H1 (cell line): ENCODE data around the gene XKR8. TPM values are rescaled to one million over a fixed set of nuclear protein-coding genes. Genes with fewer than 3 reads are reported as not detected.

Experiments
- CTCF ChIA-PET: fragments of 300-600 bp; sonication (Branson Sonifier 250); formaldehyde crosslinking; loops from one replicate; lab custom pipeline; 2021; ENCODE audit not compliant: partially characterized antibody; lab: Charles Lee
- POLR2A ChIA-PET: fragments of 300-600 bp; sonication (Branson Sonifier 250); formaldehyde crosslinking; loops from one replicate; lab custom pipeline; 2021; ENCODE audit warnings: inconsistent platforms; ENCODE audit not compliant: partially characterized antibody; lab: Charles Lee
- DNase-seq, 2 experiments: peaks; one replicate each; pipeline versions ENCODE4 v3.0.0 to v3.0.0-alpha.2; 2010 to 2022; ENCODE audit warnings: low spot score in 2 of 2, low read depth in 1 of 2, mixed read lengths in 1 of 2
- FAIRE-seq: peaks from 2 replicates; lab custom pipeline; 2011; peaks lifted over from hg19 to GRCh38; lab: Jason Lieb, UNC
- H2AFZ ChIP-seq: 2 replicates; pipeline ENCODE4 v1.8.1; 2012; ENCODE audit warnings: low read length, inconsistent platforms
- H2AK5ac ChIP-seq: 2 replicates; pipeline ENCODE4 v1.6.1; 2013; ENCODE audit warnings: low read depth, low read length
- H2BK120ac ChIP-seq: replicated peaks from 2 replicates; pipeline ENCODE3; 2013; ENCODE audit warnings: low read depth, low read length, inconsistent platforms
- H2BK12ac ChIP-seq: 2 replicates; pipeline ENCODE4 v1.6.1; 2013; ENCODE audit warnings: low read depth, low read length
- H2BK15ac ChIP-seq: 2 replicates; pipeline ENCODE4 v1.6.1; 2013; ENCODE audit warnings: low read length
- H2BK20ac ChIP-seq: 2 replicates; pipeline ENCODE4 v1.6.1; 2013; ENCODE audit warnings: low read length
- H2BK5ac ChIP-seq: 2 replicates; pipeline ENCODE4 v1.6.1; 2013; ENCODE audit warnings: low read depth, low read length
- H3K14ac ChIP-seq: 2 replicates; pipeline ENCODE4 v1.6.1; 2013; ENCODE audit warnings: inconsistent platforms; ENCODE audit not compliant: insufficient read length
- H3K18ac ChIP-seq: 2 replicates; pipeline ENCODE4 v1.6.1; 2013; ENCODE audit warnings: low read length; ENCODE audit errors: extremely low read depth
- H3K23ac ChIP-seq: 2 replicates; pipeline ENCODE4 v1.6.1; 2013; ENCODE audit warnings: inconsistent platforms; ENCODE audit not compliant: insufficient read length
- H3K23me2 ChIP-seq: 2 replicates; pipeline ENCODE4 v1.6.1; 2013; ENCODE audit warnings: low read depth, low read length
- H3K27ac ChIP-seq: 2 replicates; pipeline ENCODE4 v1.6.1; 2011; ENCODE audit warnings: low read depth, low read length, inconsistent platforms
- H3K27me3 ChIP-seq, 4 experiments: replicated peaks in 1 of 4; 1 replicate in 1 of 4; 2 replicates in 3 of 4; pipeline versions ENCODE4 v1.6.1 to v1.8.1; 2011 to 2013; ENCODE audit warnings: low read length in 3 of 4, mild to moderate bottlenecking in 3 of 4, inconsistent platforms in 2 of 4, mixed read lengths in 2 of 4, moderate library complexity in 1 of 4; ENCODE audit not compliant: control insufficient read depth in 3 of 4, insufficient read depth in 3 of 4; ENCODE audit errors: extremely low read depth in 1 of 4
- H3K36me3 ChIP-seq, 4 experiments: 2 replicates each; pipeline versions ENCODE4 v1.6.1 to v1.8.1; 2011 to 2013; ENCODE audit warnings: mild to moderate bottlenecking in 4 of 4, low read length in 3 of 4, moderate library complexity in 2 of 4, control low read depth in 1 of 4, inconsistent platforms in 1 of 4; ENCODE audit not compliant: insufficient read depth in 4 of 4, control insufficient read depth in 2 of 4
- H3K4ac ChIP-seq: replicated peaks from 2 replicates; pipeline ENCODE3; 2013; ENCODE audit warnings: low read length, low read depth, mixed read lengths, inconsistent platforms; ENCODE audit not compliant: insufficient read length
- H3K4me1 ChIP-seq, 4 experiments: replicated peaks in 1 of 4; 1 replicate in 1 of 4; 2 replicates in 3 of 4; pipeline versions ENCODE4 v1.6.1 to v1.8.1; 2011 to 2013; ENCODE audit warnings: low read length in 3 of 4, inconsistent platforms in 2 of 4, mixed read lengths in 1 of 4; ENCODE audit not compliant: insufficient read depth in 4 of 4, control insufficient read depth in 3 of 4
- H3K4me2 ChIP-seq, 2 experiments: 2 replicates each; pipeline versions ENCODE4 v1.6.1 to v1.8.1; 2011 to 2013; ENCODE audit warnings: low read depth in 2 of 2, low read length in 2 of 2, control low read depth in 1 of 2, inconsistent platforms in 1 of 2, mild to moderate bottlenecking in 1 of 2; ENCODE audit not compliant: insufficient read depth in 1 of 2
- H3K4me3 ChIP-seq, 4 experiments: fragments of 200-600, 300-600 bp in 1 of 4; sonication (generic), shearing (Covaris generic), sonication (Bioruptor Twin) in 1 of 4; 2 replicates each; pipeline versions ENCODE4 v1.5.1 to v1.8.1; 2011 to 2016; ENCODE audit warnings: low read length in 4 of 4, low read depth in 3 of 4, control low read depth in 2 of 4, inconsistent platforms in 2 of 4, mild to moderate bottlenecking in 2 of 4, mixed read lengths in 1 of 4, moderate library complexity in 1 of 4; ENCODE audit not compliant: insufficient read depth in 2 of 4; ENCODE audit errors: extremely low read depth in 1 of 4
- H3K56ac ChIP-seq: replicated peaks from 2 replicates; pipeline ENCODE3; 2013; ENCODE audit warnings: low read depth, mild to moderate bottlenecking, mixed read lengths, low read length, inconsistent platforms; ENCODE audit not compliant: insufficient read length
- H3K79me1 ChIP-seq: 2 replicates; pipeline ENCODE4 v1.6.1; 2013; ENCODE audit warnings: low read depth, low read length, control low read depth
- H3K79me2 ChIP-seq, 2 experiments: 2 replicates each; pipeline versions ENCODE4 v1.6.1 to v1.8.1; 2012 to 2013; ENCODE audit warnings: low read length in 2 of 2, mild to moderate bottlenecking in 2 of 2, inconsistent platforms in 1 of 2; ENCODE audit not compliant: insufficient read depth in 2 of 2, control insufficient read depth in 1 of 2
- H3K9ac ChIP-seq, 4 experiments: replicated peaks in 1 of 4; 1 replicate in 1 of 4; 2 replicates in 3 of 4; pipeline versions ENCODE4 v1.6.1 to v1.8.1; 2011 to 2013; ENCODE audit warnings: low read depth in 3 of 4, low read length in 3 of 4, control low read depth in 2 of 4, mild to moderate bottlenecking in 2 of 4, moderate library complexity in 2 of 4, inconsistent platforms in 1 of 4; ENCODE audit errors: extremely low read depth in 1 of 4
- H3K9me3 ChIP-seq, 2 experiments: 2 replicates each; pipeline versions ENCODE4 v1.6.1 to v1.8.1; 2012 to 2013; ENCODE audit warnings: mild to moderate bottlenecking in 2 of 2, moderate library complexity in 2 of 2, control low read depth in 1 of 2, inconsistent platforms in 1 of 2, low read depth in 1 of 2, low read length in 1 of 2, mixed read lengths in 1 of 2; ENCODE audit not compliant: insufficient read depth in 2 of 2
- H4K20me1 ChIP-seq, 2 experiments: replicated peaks in 1 of 2; 2 replicates each; pipeline versions ENCODE3 to v1.8.1; 2011 to 2013; ENCODE audit warnings: inconsistent platforms in 2 of 2, low read length in 2 of 2, mild to moderate bottlenecking in 1 of 2; ENCODE audit not compliant: insufficient read depth in 2 of 2, control insufficient read depth in 1 of 2
- H4K5ac ChIP-seq: 2 replicates; pipeline ENCODE4 v1.6.1; 2013; ENCODE audit warnings: low read length, low read depth, mixed read lengths, inconsistent platforms; ENCODE audit not compliant: insufficient read length
- H4K8ac ChIP-seq: 2 replicates; pipeline ENCODE4 v1.8.0; 2013; ENCODE audit warnings: mild to moderate bottlenecking, moderate library complexity, low read length, inconsistent platforms; ENCODE audit not compliant: insufficient read depth; ENCODE audit errors: extremely low read depth
- H4K91ac ChIP-seq: replicated peaks from 2 replicates; pipeline ENCODE3; 2013; ENCODE audit warnings: low read length, mixed read lengths, inconsistent platforms; ENCODE audit not compliant: insufficient read length
- CREB1 ChIP-seq: IDR thresholded peaks from 2 replicates; pipeline ENCODE4 v1.6.1; 2012; ENCODE audit warnings: inconsistent platforms
- GABPA ChIP-seq: IDR thresholded peaks from 2 replicates; pipeline ENCODE4 v1.6.1; 2011; ENCODE audit warnings: mild to moderate bottlenecking, low read length, moderate library complexity, borderline replicate concordance; ENCODE audit not compliant: insufficient read depth
- JUN ChIP-seq: IDR thresholded peaks from 2 replicates; pipeline ENCODE4 v1.6.1; 2011; ENCODE audit warnings: low read depth, mild to moderate bottlenecking, improper control_type of control experiment, low read length
- MAFK ChIP-seq: IDR thresholded peaks from 2 replicates; pipeline ENCODE4 v1.6.1; 2012; ENCODE audit warnings: low read depth, mild to moderate bottlenecking, improper control_type of control experiment, low read length
- NANOG ChIP-seq: IDR thresholded peaks from 2 replicates; pipeline ENCODE4 v1.6.1; 2011; ENCODE audit warnings: low read length, low read depth, mild to moderate bottlenecking, inconsistent platforms; ENCODE audit not compliant: insufficient read depth, poor library complexity, severe bottlenecking
- RNF2 ChIP-seq: fragments of 200-900, 300-1000 bp; sonication (generic); IDR thresholded peaks from 2 replicates; pipeline ENCODE4 v1.7.1; 2016; ENCODE audit warnings: borderline replicate concordance, low read depth, mild to moderate bottlenecking, antibody characterized with exemption, low read length; ENCODE audit not compliant: poor library complexity, severe bottlenecking; ENCODE audit errors: missing control alignments
- TAF1 ChIP-seq: IDR thresholded peaks from 2 replicates; pipeline ENCODE4 v1.6.1; 2011; ENCODE audit warnings: mild to moderate bottlenecking, low read depth, low read length
- WGBS, 2 experiments: shearing (Covaris generic) in 1 of 2; methylation state at CpG; one replicate each; pipeline versions ENCODE4 v1.1.6 to v1.1.7; 2013 to 2015; ENCODE audit warnings: low lambda C conversion rate in 2 of 2, mixed read lengths in 2 of 2, inconsistent platforms in 1 of 2, low coverage in 1 of 2, missing lambda C conversion rate in 1 of 2; ENCODE audit not compliant: insufficient replicate concordance in 2 of 2, insufficient coverage in 1 of 2, insufficient read length in 1 of 2; ENCODE audit errors: extremely low coverage in 1 of 2, missing lambda C conversion rate in 1 of 2; 5-methylcytosine and 5-hydroxymethylcytosine counted together
- polyA plus RNA-seq, 7 experiments: library from polyadenylated mRNA; depleted of rRNA in 3 of 7; stranded (reverse) in 5 of 7; unstranded in 2 of 7; fragments of >200 nt in 5 of 7; fragments of 200-250 nt in 2 of 7; gene quantifications; 1 replicate in 5 of 7; 2 replicates in 1 of 7; 4 replicates in 1 of 7; pipeline versions ENCODE4 v1.2.1 to v1.2.3, GENCODE V29; 2011 to 2013; ENCODE audit warnings: missing spikeins in 2 of 7, mixed read lengths in 2 of 7
- total RNA-seq: library from RNA; stranded (reverse); fragmentation: NEBNext Ultra II Directional; extraction: Animal tissue kit (Norgen Biotek cat#: 25700); gene quantifications from 2 replicates; pipeline ENCODE4 v1.2.1, GENCODE V29; 2021

XKR8 gene
- total and polyA plus RNA-seq, 2 of the 8 experiments (the other 6 are each of a cell fraction or from before 2014, with no cell fraction given), result 14.2 to 16.3 TPM

DNA sequence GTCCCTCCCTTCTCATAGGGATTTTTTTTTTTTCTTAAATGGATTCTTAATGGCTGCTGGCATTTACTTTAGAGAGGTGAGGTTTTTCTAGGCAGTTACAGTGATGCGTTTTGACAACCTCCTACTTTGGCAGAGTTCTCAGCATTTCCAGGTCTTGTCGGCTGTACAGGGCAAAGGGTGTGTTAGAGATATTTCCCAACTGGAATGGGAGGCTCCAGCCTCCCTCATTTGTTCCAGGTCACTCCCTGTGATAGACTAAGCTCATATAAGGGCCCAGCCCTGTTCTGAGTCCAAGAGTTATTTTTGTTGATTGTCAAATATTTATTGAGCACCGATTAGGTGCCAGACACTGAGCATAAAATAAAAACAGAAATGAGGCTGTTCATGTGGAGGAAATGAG lies 7.6 kb upstream of the XKR8 start:
- ChIA-PET CTCF (interaction anchor here (0.6 to 3.3 kb wide), 2 partner anchors 12 to 309 kb away, joined by 3 to 18 read pairs; no protein-coding TSS in a partner anchor), POLR2A (interaction anchor here (1.6 to 2.2 kb wide), 2 partner anchors 15 kb away, joined by 5 to 6 read pairs; no protein-coding TSS in a partner anchor)
- H4K20me1 ChIP-seq, result peaks cover 0 to 2% of the 10 kb centered on the region in 2 experiments
- no peak overlapping the region for H3K23ac ChIP-seq
- no peak overlapping the region for H2BK120ac ChIP-seq
- H2BK20ac ChIP-seq, result no peak overlapping the region
- H3K79me2 ChIP-seq, result no peaks in the 10 kb centered on the region
- H4K8ac ChIP-seq, result no peak overlapping the region
- no peak overlapping the region for H2AK5ac ChIP-seq
- no peak overlapping the region for H3K14ac ChIP-seq
- WGBS, 2 experiments, result 89% methylated on average over 3 of the region's 3 CpGs; no CpG with 5 or more reads in 1 of the 2 experiments
- H3K18ac ChIP-seq, result no peak overlapping the region
- TF ChIP-seq MAFK, result no peak
- no peak for TF ChIP-seq JUN
- no peak for TF ChIP-seq CREB1
- no peak for TF ChIP-seq GABPA
- no peak for TF ChIP-seq RNF2
- no peak for TF ChIP-seq NANOG
- no peak for TF ChIP-seq TAF1
- DNase-seq, result no peak
- FAIRE-seq, result no peak
- no peak overlapping the region for H3K9ac ChIP-seq
- H3K36me3 ChIP-seq, result peaks cover 25 to 71% (median 45%) of the 10 kb centered on the region in 4 experiments
- no peak overlapping the region for H3K27ac ChIP-seq
- H2AFZ ChIP-seq, result no peak overlapping the region
- no peak overlapping the region for H4K5ac ChIP-seq
- H3K9me3 ChIP-seq, result no peaks in the 10 kb centered on the region
- H3K56ac ChIP-seq, result no peak overlapping the region
- H3K79me1 ChIP-seq, result no peaks in the 10 kb centered on the region
- no peak overlapping the region for H4K91ac ChIP-seq
- H3K4me1 ChIP-seq, result no peaks in the 10 kb centered on the region
- no peak overlapping the region for H2BK15ac ChIP-seq
- H3K4ac ChIP-seq, result no peak overlapping the region
- H3K4me3 ChIP-seq, result no peak overlapping the region
- H3K23me2 ChIP-seq, result no peaks in the 10 kb centered on the region
- no peak overlapping the region for H2BK12ac ChIP-seq
- H3K4me2 ChIP-seq, result no peak overlapping the region
- no peak overlapping the region for H2BK5ac ChIP-seq
- H3K27me3 ChIP-seq, result no peaks in the 10 kb centered on the region
